ENCODE measurements around the gene ACP1. TPM values are rescaled to one million over a fixed set of nuclear protein-coding genes. Genes with fewer than 3 reads are reported as not detected.

The ACP1 gene
- total RNA-seq, 1 experiment from 2014 or later = 114 TPM

DNA sequence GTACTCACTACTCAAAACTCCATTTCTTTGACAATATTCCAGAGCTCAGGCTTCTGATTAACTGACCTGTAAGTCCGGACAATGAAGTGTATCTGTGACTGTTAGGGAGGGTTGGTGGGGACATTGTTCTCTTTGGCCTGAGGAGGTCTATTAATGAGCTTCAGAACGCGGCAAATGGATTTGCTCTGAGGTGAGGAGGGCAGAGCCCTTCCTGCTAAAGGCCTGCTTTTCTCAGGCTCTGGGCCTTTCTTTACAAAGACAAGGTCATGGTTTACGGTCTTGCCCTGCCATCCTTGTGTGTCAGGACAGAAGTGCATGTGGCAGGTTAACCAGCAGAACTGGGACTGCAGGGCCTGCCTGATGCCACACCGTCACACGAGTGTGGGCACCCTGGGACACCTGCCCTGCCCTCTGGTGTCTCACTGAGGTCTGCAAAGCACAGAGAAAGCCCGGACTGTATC, 15.9 kb downstream of the ACP1 start:
- no peak for DNase-seq (ENCODE audit: low spot score)

DNA sequence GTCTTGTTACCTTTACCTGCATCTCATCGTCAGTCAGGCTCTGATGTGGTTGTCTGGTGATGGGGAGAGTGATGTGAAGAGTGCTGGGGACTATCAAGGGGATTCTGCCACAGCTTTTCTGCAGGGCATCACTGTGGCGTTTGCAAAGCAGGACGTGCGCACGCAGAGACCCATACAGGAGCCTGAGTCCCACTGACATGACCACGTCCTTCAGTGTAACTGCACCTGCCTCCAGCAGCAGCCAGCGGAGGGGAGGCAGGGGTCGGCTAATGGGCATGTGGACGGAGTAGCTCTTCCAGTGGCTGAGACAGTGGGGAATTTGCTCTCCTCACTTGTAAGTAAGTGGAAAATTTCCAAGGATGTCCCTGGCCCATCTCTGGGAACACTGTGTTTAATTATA, 16.6 kb downstream of the ACP1 start:
- no peak for DNase-seq (ENCODE audit: low spot score)

DNA sequence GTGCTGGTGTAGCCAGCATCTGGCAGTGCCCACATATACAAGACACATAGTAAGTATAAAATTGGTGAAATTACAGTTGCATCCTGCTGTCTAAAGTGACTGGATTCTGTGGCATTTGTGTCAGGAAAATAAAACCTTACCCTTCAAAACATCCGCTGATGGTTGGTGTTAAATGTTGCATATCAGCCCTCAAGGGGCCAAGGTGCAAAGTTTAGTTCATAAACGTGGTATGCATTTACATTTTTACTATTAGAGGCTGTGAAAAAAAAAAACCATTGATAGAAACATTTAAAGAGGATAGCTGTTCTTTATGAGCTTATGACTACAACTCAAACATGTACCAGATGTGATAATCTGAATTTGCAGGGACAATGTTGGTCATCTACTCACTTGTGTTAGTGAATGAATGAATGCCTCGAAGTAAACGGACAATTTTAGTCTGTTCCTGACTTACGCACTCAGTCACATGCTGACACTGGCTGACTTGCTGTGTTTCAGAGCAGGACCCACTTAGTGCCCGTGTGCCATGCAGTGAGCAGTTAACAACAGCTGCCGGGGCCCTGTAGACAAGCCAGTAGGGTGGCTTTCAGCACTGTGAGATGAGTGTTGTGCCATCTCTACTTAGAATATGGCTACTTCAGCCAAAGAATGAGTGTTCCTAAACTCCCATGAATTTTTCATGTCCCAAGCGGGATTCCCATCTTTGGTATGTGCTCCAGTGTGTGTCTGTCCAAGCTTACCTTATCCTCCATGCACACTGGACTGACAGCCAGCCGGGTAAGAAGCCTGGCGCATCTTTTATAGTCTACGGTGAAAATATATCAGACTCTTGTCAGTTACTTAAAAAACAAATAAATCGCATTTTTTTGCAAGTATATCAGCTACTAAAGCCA, 17.9 kb downstream of the ACP1 start:
- no peak for DNase-seq (ENCODE audit: low spot score)

DNA sequence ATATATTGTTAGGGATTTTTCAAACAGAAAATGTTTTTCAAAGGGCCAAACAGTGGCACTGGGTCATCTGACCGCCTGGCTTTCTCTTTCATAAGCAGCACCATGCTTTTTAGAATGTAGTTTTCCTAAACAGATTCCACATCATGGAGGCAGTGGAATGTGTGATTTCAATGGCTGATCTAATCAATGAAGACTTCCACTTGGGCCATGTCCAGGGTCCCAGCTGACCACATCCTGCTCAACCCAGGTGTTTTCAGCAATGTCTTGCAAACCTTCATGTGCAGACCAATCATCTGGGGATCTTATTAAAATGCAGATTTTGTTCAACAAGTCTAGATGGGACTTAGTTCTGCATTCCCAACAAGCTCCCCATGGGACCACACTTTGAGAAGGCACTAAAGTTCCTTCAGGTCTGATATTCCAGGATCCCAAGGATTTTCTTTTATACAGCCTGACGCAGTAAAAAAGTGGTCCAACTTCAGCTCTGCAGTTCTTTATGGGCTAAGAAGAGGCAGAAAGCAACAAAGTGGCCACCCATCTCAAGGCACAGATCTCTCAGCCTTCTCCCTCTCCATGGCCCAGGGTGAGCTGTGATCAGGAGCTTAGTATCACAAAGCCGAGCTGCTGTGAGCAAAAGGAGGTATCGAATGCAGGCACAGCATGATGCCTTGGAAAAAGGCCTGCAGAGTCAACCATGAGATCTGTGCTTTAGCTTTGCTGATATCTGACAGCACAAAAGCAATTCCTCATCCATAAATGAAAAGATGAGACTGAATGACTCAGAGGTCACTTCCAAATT, 19.4 kb downstream of the ACP1 start:
- DNase-seq (ENCODE audit: low spot score) = no peak

DNA sequence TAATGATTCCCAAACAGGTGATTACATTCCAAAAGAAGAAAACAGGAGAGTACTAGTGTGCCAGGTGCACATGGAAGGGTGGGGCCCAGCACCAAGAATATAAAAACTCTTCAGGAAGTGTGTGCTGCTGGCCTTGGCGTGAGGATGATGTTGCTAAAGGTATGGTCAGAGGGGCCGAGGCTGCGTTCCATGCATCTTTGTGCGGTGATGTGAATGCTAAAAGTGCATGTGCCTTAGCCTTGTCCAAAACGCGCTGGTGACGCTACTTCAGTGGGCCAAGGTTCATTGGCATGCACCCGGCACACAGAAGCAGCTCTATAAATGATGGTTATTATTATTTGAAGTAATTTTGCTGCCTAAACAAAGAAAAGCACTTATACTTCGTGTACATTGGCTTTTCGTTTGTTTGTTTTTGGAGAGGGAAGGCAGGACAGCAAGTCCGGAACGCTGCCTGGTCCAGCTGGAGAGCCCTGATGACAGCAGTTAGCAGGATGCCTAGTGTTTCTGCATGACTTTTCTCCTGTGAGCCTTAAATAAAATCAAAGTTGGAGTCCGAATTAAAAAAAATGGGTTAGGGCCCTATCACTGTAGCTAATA, 20.2 kb downstream of the ACP1 start:
- DNase-seq (ENCODE audit: low spot score) = no peak

DNA sequence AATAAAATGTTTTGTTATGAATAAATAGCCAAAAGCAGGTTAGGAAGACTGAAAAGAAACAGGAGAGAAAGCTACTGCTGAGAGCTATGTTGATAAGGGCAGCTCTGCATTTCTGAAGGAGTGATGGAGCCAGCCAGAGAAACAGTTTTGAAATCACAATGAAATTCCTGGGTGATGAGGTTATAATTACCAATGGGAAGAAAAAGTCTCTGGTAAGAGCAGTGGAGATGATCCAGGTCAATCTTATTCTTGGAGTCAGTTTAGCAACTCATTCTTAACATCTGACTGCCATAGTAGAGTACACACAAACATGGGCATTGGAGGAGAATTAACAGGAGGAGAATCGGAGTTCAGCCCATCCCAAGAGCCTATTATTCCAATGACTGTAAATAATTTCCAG, 20.8 kb downstream of the ACP1 start:
- no peak for DNase-seq (ENCODE audit: low spot score)

DNA sequence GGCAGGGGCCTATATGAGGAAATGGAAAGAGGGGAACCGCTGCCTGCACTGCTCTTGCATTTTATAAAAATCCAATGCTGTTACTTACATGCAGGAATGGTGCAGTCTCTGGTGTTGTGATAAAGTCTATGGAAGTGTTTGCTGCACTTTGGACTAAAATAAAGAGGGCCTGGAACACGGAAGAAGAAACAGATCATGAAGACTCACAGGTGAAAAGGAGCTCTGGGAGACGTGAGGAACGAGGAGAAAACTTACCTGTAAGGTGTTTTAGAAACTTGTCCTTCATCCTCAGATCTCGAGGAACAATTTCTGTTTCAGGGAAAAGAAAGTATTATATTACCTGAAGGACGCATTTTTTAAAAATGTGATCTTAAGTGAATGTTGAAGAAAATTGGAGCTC, 21.3 kb downstream of the ACP1 start:
- no peak for DNase-seq (ENCODE audit: low spot score)

DNA sequence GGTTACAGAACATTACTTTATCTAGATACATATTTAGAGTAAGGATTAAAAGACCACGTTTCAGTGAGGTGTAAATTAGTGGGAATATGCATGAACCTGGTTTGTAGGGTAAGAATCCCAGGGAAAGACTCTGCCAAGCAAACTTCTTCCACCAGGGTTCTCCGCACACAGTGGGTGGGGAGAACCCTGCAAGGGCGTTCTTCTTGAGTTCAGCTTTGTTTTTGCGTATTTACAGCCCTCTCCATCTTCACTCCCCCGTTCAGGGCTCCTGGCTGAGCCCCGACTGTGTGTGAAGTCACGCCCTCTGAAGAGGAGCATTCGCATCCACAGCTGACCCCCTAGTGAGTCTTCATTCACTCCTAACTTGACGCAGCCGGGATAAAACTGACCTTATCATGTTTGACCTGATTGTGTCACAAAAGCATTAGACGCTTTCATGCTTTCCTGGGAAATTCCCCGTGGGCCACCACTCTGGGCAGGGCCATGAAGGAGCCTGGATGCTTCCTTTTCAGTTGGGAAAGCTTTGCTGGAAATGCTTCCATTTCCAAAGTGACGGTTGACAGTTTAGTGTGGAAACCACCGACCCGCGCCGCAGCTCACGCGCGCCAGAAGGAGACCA, 22.1 kb downstream of the ACP1 start:
- DNase-seq (ENCODE audit: low spot score) = no peak

DNA sequence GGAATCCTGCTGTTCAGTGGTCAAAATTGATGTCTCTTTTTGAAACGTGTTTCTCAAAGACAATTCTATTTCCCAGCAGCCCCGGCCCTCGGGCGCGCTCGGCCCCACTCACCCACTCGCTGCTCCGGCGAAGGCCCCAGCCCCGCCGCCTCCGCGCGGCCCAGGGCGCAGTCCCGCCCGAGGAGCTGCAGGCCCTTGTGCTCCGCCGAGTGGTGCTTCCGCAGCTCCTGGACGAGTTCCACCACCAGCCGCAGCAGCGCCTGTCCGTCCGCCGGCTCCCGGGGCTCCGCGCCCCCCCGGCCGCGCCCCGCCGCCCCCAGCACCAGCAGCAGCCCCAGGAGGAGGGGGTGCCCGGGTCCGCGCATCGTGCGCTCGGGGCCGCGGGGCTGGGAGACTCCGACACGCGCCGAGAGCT, 22.7 kb downstream of the ACP1 start:
- no peak for DNase-seq (ENCODE audit: low spot score)

DNA sequence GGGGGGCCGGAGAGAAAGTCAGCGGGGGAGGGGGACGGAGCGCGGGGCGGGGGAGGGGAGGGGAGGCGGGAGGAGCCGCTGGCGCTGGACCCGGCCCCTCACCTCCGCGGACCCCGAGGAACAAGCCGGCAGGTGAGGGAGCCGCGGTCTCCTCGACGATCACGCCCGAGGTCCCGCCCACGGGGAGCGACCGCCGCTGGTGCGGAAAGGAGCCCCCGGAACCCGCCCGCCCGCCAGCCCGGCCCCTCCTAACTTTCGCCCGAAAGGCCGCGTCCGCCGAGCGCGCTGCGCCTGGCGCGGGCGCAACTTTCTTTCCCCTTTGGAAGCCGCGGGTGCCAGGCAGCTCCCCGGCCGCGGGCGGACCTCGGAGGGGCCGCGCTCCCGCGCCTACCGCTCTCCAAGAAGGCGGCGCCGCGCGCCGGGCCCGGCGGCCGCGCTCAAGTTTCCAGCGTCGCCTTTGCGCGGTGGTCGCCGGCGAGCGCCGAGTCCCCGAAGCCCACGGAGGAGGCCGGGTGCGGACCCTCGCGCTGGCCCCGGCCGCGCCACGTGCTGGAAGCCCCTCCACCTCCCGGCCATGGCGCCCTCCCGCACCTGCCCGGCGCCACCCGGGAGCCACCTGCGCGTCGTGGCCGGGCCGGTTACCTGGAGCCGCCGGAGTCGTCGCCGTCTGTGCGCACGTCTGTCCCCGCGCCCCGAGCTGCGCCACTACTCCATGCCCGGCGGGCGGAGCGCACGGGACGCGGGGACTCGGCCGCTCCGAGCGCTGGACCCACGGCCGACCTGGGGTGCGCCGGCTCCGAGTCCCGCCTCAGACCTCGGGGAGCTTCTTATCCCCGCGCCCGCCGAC, 23.4 kb downstream of the ACP1 start, which contains the start of gene ALKAL2:
Gene ALKAL2, minus strand, starts transcription at position 181 of the 847 bp plus-strand sequence. CDS start 256 bp downstream, outside the sequence.
- DNase-seq (ENCODE audit: low spot score) = no peak

DNA sequence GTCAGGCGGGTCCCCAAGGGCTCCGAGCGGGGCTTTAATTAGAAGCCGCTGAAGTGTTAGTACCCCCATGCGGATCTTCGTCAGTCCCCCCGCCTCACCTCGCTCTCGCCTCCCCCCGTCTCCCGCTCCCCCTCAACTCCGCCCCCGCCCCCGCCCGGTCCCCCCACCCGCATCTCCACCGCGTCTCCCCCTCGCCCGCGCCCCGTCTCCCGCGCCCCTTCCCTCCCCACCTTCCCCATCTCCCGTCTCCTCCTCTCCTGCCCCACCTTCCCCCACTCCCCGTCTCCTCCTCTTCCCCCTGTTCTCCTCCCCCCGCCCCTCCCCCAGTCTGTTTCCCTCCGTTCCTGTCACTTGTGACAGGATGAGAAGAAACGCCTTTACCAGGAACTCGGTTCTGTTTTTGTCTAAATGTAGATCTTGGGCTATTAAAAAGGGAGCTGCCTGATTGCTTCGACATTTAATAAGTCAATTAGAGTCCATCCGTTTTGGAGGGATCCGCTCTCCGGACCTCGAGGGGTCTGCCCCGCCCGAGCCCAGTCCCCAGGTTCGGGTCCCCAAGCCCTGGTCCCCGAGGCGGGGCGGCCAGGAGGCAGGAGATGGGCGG, 24.1 kb downstream of the ACP1 start:
- no peak for DNase-seq (ENCODE audit: low spot score)

DNA sequence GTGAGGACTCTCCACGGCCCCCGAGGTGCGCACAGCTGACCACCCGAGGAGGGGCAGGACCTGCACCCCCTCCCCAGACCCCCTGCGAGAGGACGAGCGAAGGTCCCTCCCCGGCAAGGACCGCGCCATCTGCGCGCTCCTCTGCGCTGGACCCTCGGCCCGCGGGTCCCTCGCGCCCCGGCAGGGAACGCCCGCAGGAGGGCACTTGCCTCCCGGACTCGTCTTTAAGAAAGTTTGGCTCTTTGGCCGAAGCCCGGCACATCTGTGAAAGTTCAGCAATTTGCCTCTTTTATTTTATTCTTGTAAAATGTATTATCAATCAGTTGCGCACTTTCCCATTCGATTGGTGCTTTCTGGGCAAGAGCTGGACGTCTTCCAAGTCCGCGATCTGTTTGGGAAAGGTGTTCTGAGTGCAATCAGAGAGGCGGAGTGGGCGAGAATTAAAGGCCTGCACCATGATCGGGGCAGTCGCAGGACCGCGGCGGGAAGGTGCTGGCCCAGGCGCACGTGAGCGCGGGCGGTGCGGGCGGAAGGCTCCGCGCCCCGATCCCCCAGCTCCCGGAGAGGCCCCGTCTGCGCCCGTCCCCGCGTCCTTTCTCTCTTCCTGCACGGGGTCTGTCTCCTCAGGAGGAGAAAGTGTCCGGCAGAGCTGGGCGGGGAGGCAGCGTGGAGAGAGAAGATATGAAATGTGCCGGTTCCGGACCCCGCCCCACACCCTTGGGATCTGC, 24.8 kb downstream of the ACP1 start:
- DNase-seq (ENCODE audit: low spot score) = no peak

DNA sequence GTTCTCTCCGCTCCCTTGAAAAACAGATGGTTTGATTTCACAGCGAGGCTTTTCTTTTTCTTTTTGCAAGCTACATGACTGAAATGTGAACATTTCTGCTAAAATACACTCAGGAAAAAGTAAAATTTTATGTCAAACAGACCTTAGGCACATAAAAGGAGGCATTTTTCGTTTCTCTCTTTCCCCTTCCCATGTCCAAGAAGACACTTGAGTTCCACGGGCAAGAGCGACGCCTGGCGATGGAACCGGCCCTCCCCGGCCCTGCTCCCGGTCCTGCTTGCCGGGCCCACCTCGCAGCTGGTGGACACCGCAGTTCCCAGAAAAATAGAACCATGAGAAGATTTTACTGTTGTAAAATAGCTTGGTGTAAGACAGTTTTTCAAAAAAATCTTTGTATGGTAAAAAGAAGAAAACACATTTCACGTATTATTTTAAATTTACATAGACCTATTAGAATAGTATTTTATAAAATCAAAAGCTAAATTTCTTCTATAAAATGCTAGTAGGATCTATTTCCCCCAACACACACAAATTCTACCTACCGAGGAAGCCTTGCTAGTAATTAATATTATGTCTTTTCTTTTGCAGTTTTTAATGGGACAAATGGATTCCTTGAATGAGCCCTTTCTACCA, 25.5 kb downstream of the ACP1 start:
- DNase-seq (ENCODE audit: low spot score) = peak; percentile 71

DNA sequence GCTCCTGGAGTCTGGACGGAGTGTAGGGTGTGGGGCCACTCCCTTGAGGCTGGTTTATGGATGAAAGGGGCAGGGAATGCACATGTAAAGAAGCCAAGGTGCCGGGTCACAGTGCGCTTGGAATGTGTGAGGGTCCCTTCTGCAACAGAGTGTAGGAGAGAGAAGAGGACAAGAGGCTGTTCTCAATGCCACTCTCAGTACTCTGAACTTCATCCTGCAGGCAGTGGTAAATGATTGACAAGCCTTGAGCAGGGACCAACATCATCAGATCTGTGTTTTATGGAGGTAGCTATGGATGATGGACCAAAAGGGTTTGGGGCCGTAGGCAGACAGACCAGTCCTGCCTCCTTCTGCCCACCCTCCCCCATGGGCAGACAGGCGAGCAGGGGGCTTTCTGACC, 30.3 kb downstream of the ACP1 start:
- no peak for DNase-seq (ENCODE audit: low spot score)

DNA sequence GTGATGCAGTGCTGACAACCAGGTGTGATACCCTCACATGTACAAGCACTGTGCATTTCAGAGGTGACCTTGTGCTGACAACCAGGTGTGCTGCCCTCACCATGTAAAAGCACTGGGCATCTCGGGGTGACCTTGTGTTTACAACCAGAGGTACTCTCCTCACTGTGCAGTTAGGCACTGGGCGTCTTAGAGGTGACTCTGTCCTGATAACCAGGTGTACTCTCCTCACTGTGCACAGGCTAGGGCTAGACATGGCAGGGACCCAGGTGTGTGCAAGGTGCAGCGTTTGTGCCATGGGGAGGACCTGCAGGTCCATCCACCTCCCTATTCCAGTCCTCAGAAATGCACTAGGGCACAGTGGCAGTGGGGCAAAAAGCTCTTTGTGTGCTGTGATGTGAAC, 31.6 kb downstream of the ACP1 start:
- DNase-seq (ENCODE audit: low spot score) = no peak

DNA sequence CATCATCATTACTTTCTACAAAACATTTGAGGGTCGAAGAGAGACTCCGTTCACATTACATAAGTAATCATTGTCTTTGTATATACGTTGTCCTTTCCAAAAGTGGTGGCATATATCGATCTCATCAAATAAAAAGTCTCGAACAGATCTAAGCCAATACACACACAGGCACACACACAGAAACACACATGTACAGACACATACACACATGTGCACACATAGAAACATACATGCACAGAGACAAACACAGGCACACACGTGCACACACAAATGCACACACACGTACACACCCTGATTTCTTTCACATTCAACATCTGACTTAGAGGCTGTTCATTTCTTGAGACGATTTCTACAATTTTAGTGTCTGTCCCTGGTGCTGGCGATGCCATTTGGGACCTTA, 40.6 kb downstream of the ACP1 start:
- no peak for DNase-seq (ENCODE audit: low spot score)

DNA sequence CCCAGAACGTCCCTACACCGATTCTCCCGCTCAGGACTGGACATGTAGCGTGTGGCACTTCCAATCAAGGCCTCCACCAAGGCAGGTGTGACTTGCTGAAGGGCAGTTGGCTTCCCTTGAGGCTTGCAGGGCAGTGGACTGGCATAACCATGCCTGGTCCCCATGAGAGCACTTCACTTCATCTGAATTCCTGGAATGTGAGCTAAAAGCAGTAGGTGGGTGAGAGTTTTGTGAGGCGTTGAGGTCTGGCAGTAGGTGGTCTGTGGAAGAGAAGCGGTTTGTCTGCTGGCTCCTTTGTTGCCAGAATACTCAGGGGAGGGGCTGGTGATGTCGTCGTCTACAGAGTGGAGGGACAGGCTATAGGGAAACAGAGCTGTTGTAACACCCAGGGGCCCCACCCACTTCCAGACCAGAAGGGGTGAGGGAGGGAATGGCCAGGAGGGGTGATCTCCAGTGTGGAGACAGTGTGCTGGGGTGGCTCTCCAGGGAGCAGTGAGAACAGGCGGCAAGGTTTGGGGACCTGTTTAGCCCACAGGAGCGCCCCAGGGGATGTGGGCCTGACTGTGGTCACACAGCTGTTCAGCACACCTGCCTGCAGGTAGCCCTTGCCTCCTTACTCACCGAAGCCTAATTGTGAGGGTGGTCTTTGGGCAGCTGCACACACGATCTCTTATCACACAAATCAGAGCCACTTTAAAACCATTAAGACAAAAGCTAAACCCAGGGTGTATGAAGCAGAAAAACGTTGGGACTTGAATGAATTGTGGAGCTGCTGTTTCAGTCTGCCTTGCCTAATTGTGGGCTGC, 44.6 kb downstream of the ACP1 start:
- DNase-seq (ENCODE audit: low spot score) = no peak

DNA sequence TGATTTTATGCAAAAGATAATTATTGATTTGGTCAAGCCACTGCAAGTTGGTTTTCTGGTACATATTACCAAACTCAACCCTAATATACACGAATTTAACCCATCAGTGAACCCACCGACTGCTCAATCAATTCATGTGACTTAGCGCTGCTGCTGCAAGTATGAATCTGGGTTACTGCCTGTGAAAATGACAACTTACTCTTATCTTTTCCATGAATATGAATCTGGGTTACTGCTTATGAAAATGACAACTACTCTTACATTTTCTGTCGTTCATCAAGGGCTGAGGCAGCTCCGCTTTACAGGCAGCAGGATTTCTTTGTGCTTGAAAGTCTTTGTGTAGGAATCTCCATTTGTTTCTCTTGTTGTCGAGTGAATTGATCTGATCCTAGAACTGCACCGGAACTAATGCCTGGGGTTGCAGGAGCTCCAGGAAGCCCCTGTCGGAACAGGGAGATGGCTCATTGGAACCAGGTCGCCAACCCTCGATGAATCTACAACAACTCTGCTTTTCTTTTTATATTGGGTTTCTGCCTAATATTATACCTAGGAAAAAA, 45.3 kb downstream of the ACP1 start:
- no peak for DNase-seq (ENCODE audit: low spot score)
